H9 (cell line): Measurements from ENCODE around the gene SLC38A5. TPM values are rescaled to one million over a fixed set of nuclear protein-coding genes. Genes with fewer than 3 reads are reported as not detected.
"Not testable (repeated sequence)": the region's sequence is repeated elsewhere in the genome, so short reads cannot be mapped to it uniquely, and the experiment has no call there.

Source experiments
- DNase-seq: peaks from one replicate; pipeline ENCODE4 v3.0.0-alpha.2; 2017
- H2AFZ ChIP-seq: one replicate; pipeline ENCODE4 v1.6.1; 2013; ENCODE audit warnings: mild to moderate bottlenecking, low read length, control low read depth, moderate library complexity
- H2AK5ac ChIP-seq: 2 replicates; pipeline ENCODE4 v1.6.1; 2013; ENCODE audit warnings: low read length, control low read depth, mixed read lengths; ENCODE audit not compliant: insufficient read length
- H2BK120ac ChIP-seq: one replicate; pipeline ENCODE4 v1.6.1; 2013; ENCODE audit warnings: low read depth, mild to moderate bottlenecking, low read length, control low read depth, inconsistent platforms; ENCODE audit not compliant: poor library complexity, severe bottlenecking
- H2BK12ac ChIP-seq: 2 replicates; pipeline ENCODE4 v1.6.1; 2013; ENCODE audit warnings: low read length, control low read depth, mixed read lengths, low read depth; ENCODE audit not compliant: insufficient read length
- H2BK15ac ChIP-seq: 2 replicates; pipeline ENCODE4 v1.6.1; 2013; ENCODE audit warnings: low read depth, low read length, control low read depth
- H2BK20ac ChIP-seq: one replicate; pipeline ENCODE4 v1.6.1; 2013; ENCODE audit warnings: low read depth, mild to moderate bottlenecking, low read length, control low read depth, inconsistent platforms; ENCODE audit not compliant: poor library complexity, severe bottlenecking
- H2BK5ac ChIP-seq: 2 replicates; pipeline ENCODE4 v1.6.1; 2013; ENCODE audit warnings: low read length, control low read depth, mixed read lengths; ENCODE audit not compliant: insufficient read length
- H3K14ac ChIP-seq: 2 replicates; pipeline ENCODE4 v1.6.1; 2013; ENCODE audit warnings: low read length, control low read depth; ENCODE audit not compliant: insufficient read depth
- H3K18ac ChIP-seq: 2 replicates; pipeline ENCODE4 v1.6.1; 2013; ENCODE audit warnings: low read depth, mild to moderate bottlenecking, mixed read lengths, low read length, control low read depth; ENCODE audit not compliant: insufficient read length
- H3K23ac ChIP-seq: 2 replicates; pipeline ENCODE4 v1.6.1; 2013; ENCODE audit warnings: low read length, control low read depth, mixed read lengths, low read depth; ENCODE audit not compliant: insufficient read length
- H3K23me2 ChIP-seq: 2 replicates; pipeline ENCODE4 v1.6.1; 2013; ENCODE audit warnings: low read depth, mild to moderate bottlenecking, mixed read lengths, low read length, control low read depth; ENCODE audit not compliant: insufficient read length, poor library complexity, severe bottlenecking
- H3K27ac ChIP-seq: 2 replicates; pipeline ENCODE4 v1.5.1; 2013; ENCODE audit warnings: low read length, control low read depth, mixed read lengths, low read depth; ENCODE audit not compliant: insufficient read length
- H3K27me3 ChIP-seq: 2 replicates; pipeline ENCODE4 v1.6.1; 2013; ENCODE audit warnings: low read length, control low read depth, inconsistent platforms; ENCODE audit not compliant: insufficient read depth
- H3K4ac ChIP-seq: 2 replicates; pipeline ENCODE4 v1.6.1; 2013; ENCODE audit warnings: low read depth, mild to moderate bottlenecking, control low read depth, inconsistent platforms, low read length, moderate library complexity
- H3K4me1 ChIP-seq: 2 replicates; pipeline ENCODE4 v1.6.1; 2013; ENCODE audit warnings: low read length, control low read depth, inconsistent platforms; ENCODE audit not compliant: insufficient read depth
- H3K4me2 ChIP-seq: 2 replicates; pipeline ENCODE4 v1.6.1; 2013; ENCODE audit warnings: low read length, control low read depth, mixed read lengths; ENCODE audit not compliant: insufficient read length, insufficient read depth
- H3K56ac ChIP-seq: 2 replicates; pipeline ENCODE4 v1.6.1; 2013; ENCODE audit warnings: low read depth, mild to moderate bottlenecking, mixed read lengths, low read length, control low read depth; ENCODE audit not compliant: insufficient read length
- H3K79me1 ChIP-seq: 2 replicates; pipeline ENCODE4 v1.6.1; 2013; ENCODE audit warnings: low read depth, mild to moderate bottlenecking, moderate library complexity, low read length, control low read depth, inconsistent platforms; ENCODE audit not compliant: insufficient read depth, poor library complexity, severe bottlenecking
- H3K79me2 ChIP-seq: 2 replicates; pipeline ENCODE4 v1.6.1; 2013; ENCODE audit warnings: low read length, control low read depth, inconsistent platforms; ENCODE audit not compliant: insufficient read depth
- H3K9ac ChIP-seq: 2 replicates; pipeline ENCODE4 v1.6.1; 2013; ENCODE audit warnings: low read length, control low read depth, mixed read lengths; ENCODE audit not compliant: insufficient read length; ENCODE audit errors: extremely low read depth
- H3K9me3 ChIP-seq: one replicate; pipeline ENCODE4 v1.6.1; 2013; ENCODE audit warnings: low read depth, low read length, inconsistent platforms; ENCODE audit not compliant: control insufficient read depth
- H3T11ph ChIP-seq: one replicate; pipeline ENCODE4 v1.6.1; 2013; ENCODE audit warnings: mild to moderate bottlenecking, low read length, control low read depth, inconsistent platforms
- H4K20me1 ChIP-seq: one replicate; pipeline ENCODE4 v1.6.1; 2013; ENCODE audit not compliant: control insufficient read depth, insufficient read length, insufficient read depth
- H4K5ac ChIP-seq: 2 replicates; pipeline ENCODE4 v1.6.1; 2013; ENCODE audit warnings: low read depth, mild to moderate bottlenecking, mixed read lengths, low read length, control low read depth; ENCODE audit not compliant: insufficient read length
- H4K8ac ChIP-seq: replicated peaks from 2 replicates; pipeline ENCODE4 v1.6.1; 2013; ENCODE audit warnings: low read length, control low read depth, mixed read lengths, low read depth; ENCODE audit not compliant: insufficient read length
- H4K91ac ChIP-seq: 2 replicates; pipeline ENCODE4 v1.6.1; 2013; ENCODE audit warnings: low read depth, mild to moderate bottlenecking, moderate library complexity, mixed read lengths, low read length, control low read depth; ENCODE audit not compliant: insufficient read length
- H3K27ac Mint-ChIP-seq, 3 experiments: 2 replicates in 2 of 3; 3 replicates in 1 of 3; pipeline ENCODE4 v1.8.0; 2020 to 2021; ENCODE audit warnings: mixed read lengths in 3 of 3, mild to moderate bottlenecking in 1 of 3, moderate library complexity in 1 of 3
- H3K27me3 Mint-ChIP-seq: 2 replicates; pipeline ENCODE4 v1.8.0; 2021; ENCODE audit warnings: low read depth, mild to moderate bottlenecking, moderate library complexity, mixed read lengths
- H3K36me3 Mint-ChIP-seq, 3 experiments: 2 replicates in 2 of 3; 3 replicates in 1 of 3; pipeline ENCODE4 v1.8.0; 2020 to 2021; ENCODE audit warnings: low read depth in 3 of 3, mixed read lengths in 3 of 3; ENCODE audit not compliant: insufficient read depth in 1 of 3
- H3K4me1 Mint-ChIP-seq, 2 experiments: 2 replicates each; pipeline ENCODE4 v1.8.0; 2020; ENCODE audit warnings: mixed read lengths in 2 of 2
- H3K4me3 Mint-ChIP-seq, 2 experiments: 2 replicates in 1 of 2; 3 replicates in 1 of 2; pipeline ENCODE4 v1.8.0; 2020 to 2021; ENCODE audit warnings: mild to moderate bottlenecking in 2 of 2, mixed read lengths in 2 of 2, moderate library complexity in 1 of 2
- H3K9me3 Mint-ChIP-seq, 2 experiments: 2 replicates in 1 of 2; 3 replicates in 1 of 2; pipeline ENCODE4 v1.8.0; 2020; ENCODE audit warnings: mild to moderate bottlenecking in 2 of 2, mixed read lengths in 2 of 2, moderate library complexity in 1 of 2
- CTCF ChIP-seq: fragments of 200-600 bp; sonication (generic); conservative IDR thresholded peaks from 3 replicates; pipeline ENCODE4 v1.8.0; 2021; ENCODE audit warnings: antibody characterized with exemption, mild to moderate bottlenecking
- WGBS: extraction: QIAGEN DNeasy Blood & Tissue Kit; methylation state at CpG from one replicate; pipeline ENCODE4 v1.1.7; 2013; ENCODE audit warnings: missing lambda C conversion rate, low lambda C conversion rate, mixed read lengths; ENCODE audit not compliant: insufficient read length; ENCODE audit errors: extremely low coverage; 5-methylcytosine and 5-hydroxymethylcytosine counted together
- total RNA-seq: library from RNA; stranded (reverse); gene quantifications from 2 replicates; pipeline ENCODE4 v1.2.1, GENCODE V29; 2021

The SLC38A5 gene
- total RNA-seq, 1 experiment from 2014 or later, result 28.3 TPM

- Histone ChIP-seq H3K14ac (no peak overlapping the region), H2BK120ac (no peak overlapping the region), H3K79me1 (no peaks in the 10 kb centered on the region), H2BK20ac (no peak overlapping the region), H3K18ac (no peak overlapping the region), H3K27ac (no peak overlapping the region), H2AFZ (no peak overlapping the region), H4K91ac (no peak overlapping the region), H3K4me1 (no peaks in the 10 kb centered on the region), H4K20me1 (no peaks in the 10 kb centered on the region), H2AK5ac (no peak overlapping the region), H3K4me2 (no peak overlapping the region), H2BK15ac (no peak overlapping the region), H3K9me3 (peaks cover 13% of the 10 kb centered on the region), H3K4ac (no peak overlapping the region), H3T11ph (no peak overlapping the region), H3K23ac (no peak overlapping the region), H3K79me2 (no peaks in the 10 kb centered on the region), H2BK12ac (no peak overlapping the region), H3K27me3 (no peaks in the 10 kb centered on the region), H4K5ac (no peak overlapping the region), H3K23me2 (no peaks in the 10 kb centered on the region), H4K8ac (no peak overlapping the region), H3K9ac (no peak overlapping the region), H2BK5ac (no peak overlapping the region), H3K56ac (no peak overlapping the region)
- Mint-ChIP-seq H3K4me3 (no peak overlapping the region), H3K36me3 (peaks cover 0 to 6% (median 3%) of the 10 kb centered on the region in 3 experiments; a peak in 2 of 7 replicates), H3K9me3 (peaks cover 54 to 69% of the 10 kb centered on the region in 2 experiments), H3K4me1 (no peaks in the 10 kb centered on the region), H3K27me3 (peaks cover 3% of the 10 kb centered on the region; the same call in 1 of the 2 replicates), H3K27ac (no peak overlapping the region)
- no peak for TF ChIP-seq CTCF
- no peak for DNase-seq
These were observed 20.0 kb downstream of the SLC38A5 start for GRCh38 chrX:48450076-48450475.

- H3K56ac ChIP-seq, H3K23ac ChIP-seq, H3K79me1 ChIP-seq, H3K14ac ChIP-seq, H3K4me2 ChIP-seq, H3K4me1 Mint-ChIP-seq, H3K9ac ChIP-seq, H3K27me3 ChIP-seq, H2BK120ac ChIP-seq, H2BK15ac ChIP-seq, H4K20me1 ChIP-seq, H3K4me1 ChIP-seq, DNase-seq, H3K27me3 Mint-ChIP-seq, H3K27ac Mint-ChIP-seq, H3K4me3 Mint-ChIP-seq, H2AK5ac ChIP-seq, H3K23me2 ChIP-seq, H2BK20ac ChIP-seq, H4K8ac ChIP-seq, H3K27ac ChIP-seq, H3T11ph ChIP-seq, H4K91ac ChIP-seq, H2BK12ac ChIP-seq, H4K5ac ChIP-seq, H3K4ac ChIP-seq, H2BK5ac ChIP-seq, H3K18ac ChIP-seq, H3K79me2 ChIP-seq, H2AFZ ChIP-seq, H3K36me3 Mint-ChIP-seq: not testable (repeated sequence)
- H3K9me3 ChIP-seq, result peaks cover 13% of the 10 kb centered on the region
- peaks cover 59 to 79% of the 10 kb centered on the region in 2 experiments for H3K9me3 Mint-ChIP-seq
- WGBS, result no CpG with 5 or more reads among the region's 6 CpGs
These were observed 22.9 kb downstream of the SLC38A5 start for GRCh38 chrX:48447201-48447600.
